Suprapubic skin (tissue), 4 donors: ENCODE measurements around the gene PEG3. TPM values are rescaled to one million over a fixed set of nuclear protein-coding genes. Genes with fewer than 3 reads are reported as not detected.

Experiments used
- DNase-seq, 2 donors: peaks; one replicate each; pipeline ENCODE4 v3.0.0-alpha.2; 2019; ENCODE audit warnings: low spot score in 2 of 2
- H3K27ac ChIP-seq: fragments of 200-600 bp; sonication (generic); one replicate; pipeline ENCODE4 v1.5.1; 2019
- H3K27me3 ChIP-seq: fragments of 200-600 bp; sonication (generic); one replicate; pipeline ENCODE4 v1.5.1; 2019
- H3K36me3 ChIP-seq: fragments of 200-600 bp; sonication (generic); one replicate; pipeline ENCODE4 v1.5.1; 2019
- H3K4me1 ChIP-seq: fragments of 200-600 bp; sonication (generic); one replicate; pipeline ENCODE4 v1.5.1; 2019
- H3K4me3 ChIP-seq: fragments of 200-600 bp; sonication (generic); one replicate; pipeline ENCODE4 v1.5.1; 2019; ENCODE audit warnings: mild to moderate bottlenecking
- H3K9me3 ChIP-seq: fragments of 200-600 bp; sonication (generic); one replicate; pipeline ENCODE4 v1.5.1; 2019
- EP300 ChIP-seq: sonication (generic); formaldehyde crosslinking; IDR thresholded peaks from one replicate; pipeline ENCODE4 v1.6.1; 2017; ENCODE audit warnings: antibody characterized with exemption
- POLR2A ChIP-seq, 2 donors: fragments of 450-650 bp; IDR thresholded peaks; one replicate each; pipeline ENCODE4 v1.6.1; 2017; ENCODE audit warnings: antibody characterized with exemption in 2 of 2, mild to moderate bottlenecking in 2 of 2, moderate library complexity in 2 of 2
- POLR2AphosphoS5 ChIP-seq, 3 donors: sonication (generic); formaldehyde crosslinking; IDR thresholded peaks; one replicate each; pipeline ENCODE4 v1.6.1; 2017; ENCODE audit warnings: antibody characterized with exemption in 3 of 3
- WGBS: methylation state at CpG from one replicate; pipeline ENCODE4 v1.1.5; 2018; 5-methylcytosine and 5-hydroxymethylcytosine counted together
- total RNA-seq, 4 donors: library from RNA; depleted of rRNA; stranded (reverse); fragments of >200 nt; gene quantifications; one replicate each; pipeline ENCODE4 v1.1.0, GENCODE V29; 2016
- TF ChIP-seq, protein P1 (sequence below), 2 donors: fragments of 200-600 bp in 1 of 2; fragments of 450-650 bp in 1 of 2; sonication (generic) in 1 of 2; IDR thresholded peaks; one replicate each; pipeline ENCODE4 v1.5.1; 2016 to 2019; ENCODE audit warnings: antibody characterized with exemption in 2 of 2, mild to moderate bottlenecking in 1 of 2, moderate library complexity in 1 of 2

Gene PEG3
- total RNA-seq, 4 donors from 2014 or later, result 4.0 to 11.5 (median 5.8) TPM

DNA sequence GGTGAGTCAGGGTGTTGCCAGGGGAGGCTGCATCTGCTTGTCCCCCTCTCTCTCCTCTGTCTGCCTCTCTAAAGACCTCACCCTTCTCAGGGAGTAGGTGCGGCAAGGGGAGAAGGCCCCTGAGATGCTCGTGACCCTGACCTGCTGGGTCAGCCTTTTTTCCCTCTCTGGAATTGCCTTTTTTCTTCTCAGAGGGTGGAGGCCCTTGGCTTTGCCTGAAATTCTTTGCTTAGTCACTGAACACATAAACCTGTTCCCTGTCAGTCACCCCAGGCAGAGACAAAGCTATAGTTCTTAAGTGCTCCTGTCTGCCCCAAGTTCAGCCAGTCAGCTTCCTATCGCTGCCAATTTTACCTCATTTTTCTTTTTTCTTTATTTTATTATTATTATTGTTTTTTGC lies 35.2 kb upstream of the PEG3 start:
- TF ChIP-seq POLR2A (IDR thresholded peaks at IDR 0.05), result no peak
- TF ChIP-seq EP300, result no peak
- TF ChIP-seq, protein P1, sequence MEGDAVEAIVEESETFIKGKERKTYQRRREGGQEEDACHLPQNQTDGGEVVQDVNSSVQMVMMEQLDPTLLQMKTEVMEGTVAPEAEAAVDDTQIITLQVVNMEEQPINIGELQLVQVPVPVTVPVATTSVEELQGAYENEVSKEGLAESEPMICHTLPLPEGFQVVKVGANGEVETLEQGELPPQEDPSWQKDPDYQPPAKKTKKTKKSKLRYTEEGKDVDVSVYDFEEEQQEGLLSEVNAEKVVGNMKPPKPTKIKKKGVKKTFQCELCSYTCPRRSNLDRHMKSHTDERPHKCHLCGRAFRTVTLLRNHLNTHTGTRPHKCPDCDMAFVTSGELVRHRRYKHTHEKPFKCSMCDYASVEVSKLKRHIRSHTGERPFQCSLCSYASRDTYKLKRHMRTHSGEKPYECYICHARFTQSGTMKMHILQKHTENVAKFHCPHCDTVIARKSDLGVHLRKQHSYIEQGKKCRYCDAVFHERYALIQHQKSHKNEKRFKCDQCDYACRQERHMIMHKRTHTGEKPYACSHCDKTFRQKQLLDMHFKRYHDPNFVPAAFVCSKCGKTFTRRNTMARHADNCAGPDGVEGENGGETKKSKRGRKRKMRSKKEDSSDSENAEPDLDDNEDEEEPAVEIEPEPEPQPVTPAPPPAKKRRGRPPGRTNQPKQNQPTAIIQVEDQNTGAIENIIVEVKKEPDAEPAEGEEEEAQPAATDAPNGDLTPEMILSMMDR (IDR thresholded peaks at IDR 0.05), result no peak
- TF ChIP-seq POLR2AphosphoS5 (IDR thresholded peaks at IDR 0.05), result no peak
- peaks cover 22% of the 10 kb centered on the region for H3K9me3 ChIP-seq
- 74% methylated on average over 3 of the region's 3 CpGs for WGBS
- H3K27ac ChIP-seq, result no peak overlapping the region
- H3K4me3 ChIP-seq, result no peak overlapping the region
- no peak for DNase-seq
- H3K36me3 ChIP-seq, result no peaks in the 10 kb centered on the region
- H3K27me3 ChIP-seq, result no peaks in the 10 kb centered on the region
- no peaks in the 10 kb centered on the region for H3K4me1 ChIP-seq

DNA sequence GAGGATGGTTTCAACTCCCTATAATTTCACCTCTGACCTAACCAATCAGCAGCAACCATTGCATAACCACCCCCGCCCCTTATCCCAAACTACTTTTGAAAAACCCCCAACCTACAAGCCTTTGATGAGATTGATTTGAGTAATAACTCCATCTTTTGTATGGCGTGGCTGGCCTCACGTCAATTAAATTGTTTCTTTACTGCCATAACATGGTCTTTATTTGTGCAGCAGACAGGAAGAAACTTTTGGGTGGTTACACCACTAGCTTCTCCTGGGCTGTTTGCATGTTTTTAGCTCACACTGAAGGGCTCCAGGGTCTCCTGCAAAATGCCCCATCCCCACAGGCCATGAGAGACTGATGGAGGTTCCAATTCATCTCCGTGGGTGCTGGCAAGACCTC lies 34.0 kb upstream of the PEG3 start:
- 89% methylated on average over 4 of the region's 4 CpGs for WGBS
- H3K27me3 ChIP-seq, result no peaks in the 10 kb centered on the region
- H3K4me3 ChIP-seq, result no peak overlapping the region
- peaks cover 22% of the 10 kb centered on the region for H3K9me3 ChIP-seq
- H3K27ac ChIP-seq, result no peak overlapping the region
- TF ChIP-seq EP300 (no peak), POLR2A (IDR thresholded peaks at IDR 0.05) (no peak), POLR2AphosphoS5 (IDR thresholded peaks at IDR 0.05) (no peak)
- TF ChIP-seq, protein P1 (IDR thresholded peaks at IDR 0.05), result no peak
- H3K4me1 ChIP-seq, result no peaks in the 10 kb centered on the region
- no peaks in the 10 kb centered on the region for H3K36me3 ChIP-seq
- DNase-seq, result no peak

DNA sequence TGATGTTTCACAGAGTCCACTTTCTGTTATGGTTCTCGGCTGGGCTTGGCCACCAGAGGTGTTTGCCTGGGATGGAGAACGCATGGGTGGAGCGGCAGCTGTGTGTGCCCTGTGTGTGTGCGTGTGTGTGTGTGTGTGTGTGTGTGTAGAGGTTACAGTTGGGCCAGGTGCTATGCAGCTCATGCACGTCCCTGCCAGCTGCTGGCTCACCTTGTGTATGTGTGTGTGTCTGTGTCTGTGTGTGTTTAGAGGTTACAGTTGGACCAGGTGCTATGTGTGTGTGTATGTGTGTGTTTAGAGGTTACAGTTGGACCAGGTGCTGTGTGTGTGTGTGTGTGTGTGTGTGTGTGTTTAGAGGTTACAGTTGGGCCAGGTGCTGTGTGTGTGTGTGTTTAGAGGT lies 33.0 kb upstream of the PEG3 start:
- peaks cover 18% of the 10 kb centered on the region for H3K9me3 ChIP-seq
- no peak overlapping the region for H3K4me3 ChIP-seq
- no peak for DNase-seq
- no peaks in the 10 kb centered on the region for H3K36me3 ChIP-seq
- no peak overlapping the region for H3K27ac ChIP-seq
- no peaks in the 10 kb centered on the region for H3K4me1 ChIP-seq
- 88% methylated on average over 4 of the region's 5 CpGs for WGBS
- TF ChIP-seq POLR2A (IDR thresholded peaks at IDR 0.05) (no peak), POLR2AphosphoS5 (IDR thresholded peaks at IDR 0.05) (no peak), EP300 (no peak)
- TF ChIP-seq, protein P1 (IDR thresholded peaks at IDR 0.05), result no peak
- no peaks in the 10 kb centered on the region for H3K27me3 ChIP-seq

DNA sequence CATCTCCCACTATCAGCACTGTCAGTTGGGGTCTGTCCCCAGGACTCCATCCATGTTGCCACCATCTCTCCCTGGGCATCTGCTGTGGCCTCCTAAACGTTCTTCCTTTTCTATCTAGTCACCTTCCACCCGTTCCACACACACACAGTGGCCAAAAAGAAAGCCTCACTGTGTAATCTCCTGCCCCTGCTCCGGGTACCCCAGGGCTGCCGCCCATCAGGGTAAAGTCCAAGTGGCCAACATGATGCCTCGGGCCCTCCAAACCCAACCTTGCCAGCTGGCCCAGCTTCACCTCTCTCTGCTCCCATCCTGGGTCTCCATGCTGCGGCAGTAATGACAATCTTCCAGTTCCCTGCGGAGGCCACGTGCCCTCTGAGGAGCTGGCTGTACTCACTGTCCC lies 29.4 kb upstream of the PEG3 start:
- TF ChIP-seq, protein P1 (IDR thresholded peaks at IDR 0.05), result no peak
- no peak for TF ChIP-seq POLR2A (IDR thresholded peaks at IDR 0.05)
- TF ChIP-seq EP300, result no peak
- TF ChIP-seq POLR2AphosphoS5 (IDR thresholded peaks at IDR 0.05), result no peak
- WGBS, result 83% methylated on average over 8 of the region's 8 CpGs

DNA sequence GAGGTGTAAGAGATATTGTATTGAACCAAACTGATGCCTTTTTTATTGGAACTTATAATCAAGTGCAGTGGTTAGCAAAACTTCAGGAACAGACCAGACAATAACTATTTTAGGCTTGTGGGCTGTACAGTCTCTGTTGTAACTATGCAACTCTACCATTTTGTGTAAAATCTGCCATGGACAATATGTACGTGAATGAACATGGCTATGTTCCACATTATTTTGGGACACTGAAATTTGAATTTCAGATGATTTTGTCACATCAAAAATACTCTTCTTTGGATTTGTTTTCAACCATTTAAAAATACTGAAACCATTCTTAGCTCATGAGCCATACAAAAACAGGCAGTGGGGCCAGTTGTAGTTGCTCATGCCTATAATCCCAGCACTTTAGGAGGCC lies 27.9 kb upstream of the PEG3 start:
- DNase-seq, result no peak
- Histone ChIP-seq H3K36me3 (no peaks in the 10 kb centered on the region), H3K9me3 (peaks cover 11% of the 10 kb centered on the region), H3K4me1 (no peaks in the 10 kb centered on the region), H3K27ac (no peak overlapping the region), H3K4me3 (no peak overlapping the region), H3K27me3 (no peaks in the 10 kb centered on the region)
- TF ChIP-seq POLR2A (IDR thresholded peaks at IDR 0.05) (no peak), POLR2AphosphoS5 (IDR thresholded peaks at IDR 0.05) (no peak), EP300 (no peak)
- TF ChIP-seq, protein P1 (IDR thresholded peaks at IDR 0.05), result no peak
- WGBS, result 88% methylated on average over 1 of the region's 1 CpG

More for the DNA sequence above, 29.4 kb upstream of the PEG3 start:
- H3K27ac ChIP-seq, result no peak overlapping the region
- H3K27me3 ChIP-seq, result no peaks in the 10 kb centered on the region
- H3K4me1 ChIP-seq, result no peaks in the 10 kb centered on the region
- H3K4me3 ChIP-seq, result no peak overlapping the region
- no peak for DNase-seq
- H3K36me3 ChIP-seq, result no peaks in the 10 kb centered on the region
- peaks cover 11% of the 10 kb centered on the region for H3K9me3 ChIP-seq
